Measurements from ENCODE around the gene ASB5.
"Not testable (repeated sequence)": the region's sequence is repeated elsewhere in the genome, so short reads cannot be mapped to it uniquely, and the experiment has no call there.

Gene ASB5

GRCh38 chr4:176212351-176212750 is 56.7 kb downstream of the ASB5 start:
- DNase-seq: not testable (repeated sequence)

GRCh38 chr4:176210579-176211296 is 58.3 kb downstream of the ASB5 start:
- DNase-seq: no peak

GRCh38 chr4:176210101-176210500 is 58.9 kb downstream of the ASB5 start:
- DNase-seq: no peak

GRCh38 chr4:176209535-176209934 is 59.5 kb downstream of the ASB5 start:
- no peak for DNase-seq

GRCh38 chr4:176207839-176208238 is 61.2 kb downstream of the ASB5 start:
- no peak for DNase-seq

GRCh38 chr4:176205299-176205698 is 63.7 kb downstream of the ASB5 start:
- DNase-seq: no peak

- DNase-seq: peak; percentile 7
Observed at GRCh38 chr4:176198316-176198903, 70.6 kb downstream of the ASB5 start.

- DNase-seq: peak; percentile 76
Observed at GRCh38 chr4:176195184-176195978, 73.6 kb downstream of the ASB5 start, which contains the start of gene SPATA4. Gene SPATA4 (minus strand): TSS chr4:176195585. CDS start chr4:176195562, 23 bp downstream.

GRCh38 chr4:176193938-176194337 is 75.1 kb downstream of the ASB5 start:
- no peak for DNase-seq

GRCh38 chr4:176193126-176193525 is 75.9 kb downstream of the ASB5 start:
- DNase-seq: no peak

- peak; percentile 67 for DNase-seq
Observed at GRCh38 chr4:176191974-176192373, 77.0 kb downstream of the ASB5 start.

- DNase-seq: no peak
Observed at GRCh38 chr4:176189891-176190795, 78.9 kb downstream of the ASB5 start.

GRCh38 chr4:176188654-176189053 is 80.4 kb downstream of the ASB5 start:
- no peak for DNase-seq

GRCh38 chr4:176187624-176188023 is 81.4 kb downstream of the ASB5 start:
- no peak for DNase-seq

- no peak for DNase-seq
Observed at GRCh38 chr4:176186671-176187395, 82.2 kb downstream of the ASB5 start.

GRCh38 chr4:176186067-176186466 is 83.0 kb downstream of the ASB5 start:
- DNase-seq: no peak

- no peak for DNase-seq
Observed at GRCh38 chr4:176185051-176185450, 84.0 kb downstream of the ASB5 start.

All from NCI-H748 treated with DMSO at 0.1 percent for 48 hours (cell line).